Activated naive CD4-positive, alpha-beta T cell (primary cell): ENCODE data around the gene GCM1.

ENCODE experiments used
- DNase-seq, 4 experiments: peaks; one replicate each; lab custom pipeline; 2025; lab: John Stamatoyannopoulos, UW

The GCM1 gene

DNA sequence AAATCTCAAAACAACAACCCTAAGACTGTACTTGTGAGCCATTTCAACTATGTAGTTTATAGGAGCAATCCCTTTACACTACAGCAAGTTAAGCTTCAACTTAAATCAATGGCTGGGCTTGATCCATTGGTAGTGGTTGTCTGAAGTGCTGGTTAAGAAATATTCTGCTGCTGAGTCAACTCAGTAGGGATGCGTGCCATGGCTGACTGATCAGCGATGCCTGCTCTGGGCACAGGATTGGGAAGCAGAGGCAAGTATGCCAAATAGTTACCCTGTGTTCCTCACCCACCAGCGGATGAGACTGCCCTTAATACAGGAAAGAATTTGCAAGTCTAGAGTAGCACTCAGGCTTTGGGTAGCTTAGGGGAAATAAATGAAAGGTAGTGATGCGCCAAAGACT is 41.5 kb downstream of the GCM1 start:
- no peak for DNase-seq

GRCh38 chr6:53104916-53105315 is 43.7 kb downstream of the GCM1 start:
- no peak for DNase-seq

GRCh38 chr6:53103993-53104675 is 44.5 kb downstream of the GCM1 start:
- DNase-seq: no peak

GRCh38 chr6:53101006-53101405 is 47.6 kb downstream of the GCM1 start:
- no peak for DNase-seq

DNA sequence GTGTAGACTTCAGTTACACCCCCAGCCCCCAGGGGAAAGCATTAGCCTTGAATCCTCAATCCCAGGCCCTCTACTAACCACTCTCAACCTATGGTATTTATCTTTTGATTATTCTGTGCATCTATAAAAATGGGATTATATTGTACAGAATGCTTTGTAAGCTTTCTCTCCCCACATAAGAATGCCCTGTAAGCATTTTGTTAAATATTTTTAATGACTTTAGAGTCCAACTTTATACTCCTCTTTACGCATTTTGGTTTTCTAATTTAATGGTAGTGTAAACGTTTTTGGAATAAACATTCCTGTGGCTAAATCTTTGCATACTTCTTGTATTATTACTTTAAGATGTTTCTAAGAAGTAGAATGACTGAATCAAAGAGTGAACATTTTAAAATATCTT is 48.1 kb downstream of the GCM1 start:
- DNase-seq: no peak

DNA sequence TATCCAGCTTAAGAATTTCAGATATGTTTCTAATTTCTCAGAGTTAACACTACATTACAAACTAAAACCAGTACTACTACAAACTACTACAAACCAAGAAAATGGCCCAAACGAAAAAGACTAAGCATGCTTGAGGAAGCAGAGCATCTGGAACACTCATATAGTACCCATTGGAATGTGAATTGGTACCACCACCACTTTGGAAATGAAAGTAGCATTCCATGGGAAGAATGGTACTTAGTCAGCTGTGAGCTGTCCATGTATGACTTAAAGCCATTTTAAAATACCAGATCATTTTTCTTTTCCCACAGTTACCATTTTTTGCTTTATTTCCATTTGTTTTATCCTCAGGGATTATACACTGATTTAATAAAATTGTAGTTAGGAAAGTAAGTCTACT is 52.9 kb downstream of the GCM1 start:
- DNase-seq: no peak

GRCh38 chr6:53095270-53095669 is 53.4 kb downstream of the GCM1 start:
- DNase-seq: no peak

DNA sequence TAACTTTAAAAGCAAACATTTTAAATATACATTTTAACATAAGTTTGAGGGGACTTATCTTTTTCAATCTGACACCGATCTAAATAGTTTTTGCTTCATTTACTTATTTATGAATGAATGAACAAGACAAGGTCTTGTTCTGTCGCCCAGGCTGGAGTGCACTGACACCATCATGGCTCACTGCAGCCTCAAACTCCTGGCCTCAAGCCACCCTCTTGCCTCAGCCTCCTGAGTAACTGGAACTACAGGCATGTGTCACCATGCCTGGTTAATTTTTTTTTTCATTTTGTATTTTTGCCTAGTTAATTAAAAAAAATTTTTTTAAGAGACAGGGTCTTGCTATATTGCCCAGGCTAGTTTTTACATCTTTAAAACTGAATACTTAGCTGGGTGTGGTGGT is 58.1 kb downstream of the GCM1 start:
- DNase-seq: no peak

- no peak for DNase-seq
Measured at GRCh38 chr6:53089948-53090347, 58.7 kb downstream of the GCM1 start.

DNA sequence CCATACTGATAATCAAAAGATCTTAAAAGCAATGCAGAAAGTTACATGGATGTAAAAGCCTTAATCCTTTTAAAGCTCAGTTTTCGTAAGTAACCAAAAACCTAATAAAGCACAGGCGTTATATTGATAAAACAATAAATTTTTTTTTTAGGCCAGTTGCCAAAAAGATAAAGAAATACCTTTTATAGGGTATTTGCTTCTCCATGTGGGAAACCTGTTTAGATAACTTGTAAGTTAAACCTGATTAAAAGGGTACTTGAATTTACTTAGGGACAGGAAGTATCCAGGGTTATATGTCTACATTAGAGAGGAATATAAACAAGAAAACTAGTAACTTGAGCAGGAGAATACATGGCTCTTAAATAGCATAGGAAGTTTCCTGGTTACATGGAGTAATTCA is 62.3 kb downstream of the GCM1 start:
- DNase-seq: no peak

GRCh38 chr6:53080813-53081212 is 67.8 kb downstream of the GCM1 start:
- no peak for DNase-seq
